Uterus (tissue), 2 donors: ENCODE data around the gene UPF3B.

Source experiments
- CTCF ChIP-seq, 4 experiments: fragments of 200-600 bp in 2 of 4; fragments of 450-650 bp in 2 of 4; sonication (generic) in 2 of 4; IDR thresholded peaks; one replicate each; pipeline ENCODE4 v1.5.1; 2016 to 2019; ENCODE audit warnings: antibody characterized with exemption in 4 of 4, mild to moderate bottlenecking in 2 of 4, moderate library complexity in 1 of 4
- POLR2A ChIP-seq, 2 donors: fragments of 450-650 bp; IDR thresholded peaks; one replicate each; pipeline ENCODE4 v1.6.1; 2016; ENCODE audit warnings: antibody characterized with exemption in 2 of 2, mild to moderate bottlenecking in 1 of 2, moderate library complexity in 1 of 2

- TF ChIP-seq CTCF (IDR thresholded peaks at IDR 0.05) (no peak), POLR2A (IDR thresholded peaks at IDR 0.05) (no peak)
These were observed 50.2 kb downstream of the UPF3B start for GRCh38 chrX:119802546-119802945.
